AG04450 (cell line): ENCODE measurements around the gene ZNF805. TPM values are rescaled to one million over a fixed set of nuclear protein-coding genes. Genes with fewer than 3 reads are reported as not detected.

Experiments used
- CTCF ChIA-PET: fragments of 300-600, 350-600 bp; formaldehyde crosslinking; extraction: SDS; loops from one replicate; lab custom pipeline; 2022; ENCODE audit warnings: antibody characterized with exemption, inconsistent platforms; lab: Charles Lee
- POLR2A ChIA-PET: fragments of 350-600 bp; formaldehyde crosslinking; extraction: SDS; loops from one replicate; lab custom pipeline; 2021; ENCODE audit warnings: antibody characterized with exemption, inconsistent platforms; lab: Yijun Ruan, JAX
- DNase-seq: peaks from one replicate; pipeline ENCODE4 v3.0.0-alpha.2; 2011; ENCODE audit warnings: low read depth, low spot score
- H3K27ac ChIP-seq: one replicate; pipeline ENCODE4 v1.5.1; 2012; ENCODE audit warnings: low read depth, low read length, control low read depth
- H3K27me3 ChIP-seq: one replicate; pipeline ENCODE4 v1.6.0; 2012; ENCODE audit warnings: low read length; ENCODE audit not compliant: control insufficient read depth, insufficient read depth
- H3K4me3 ChIP-seq: 2 replicates; pipeline ENCODE4 v1.5.1; 2011; ENCODE audit warnings: mild to moderate bottlenecking, low read depth, low read length, control low read depth
- H3K9me3 ChIP-seq: 2 replicates; pipeline ENCODE4 v1.5.1; 2012; ENCODE audit warnings: low read length; ENCODE audit not compliant: control insufficient read depth, insufficient read depth
- CTCF ChIP-seq: IDR thresholded peaks from 2 replicates; pipeline ENCODE4 v1.5.1; 2011; ENCODE audit warnings: low read depth, low read length, control low read depth, inconsistent platforms
- polyA plus RNA-seq: library from polyadenylated mRNA; depleted of rRNA; stranded (reverse); fragments of >200 nt; gene quantifications from 2 replicates; pipeline ENCODE4 v1.2.3, GENCODE V29; 2011

The ZNF805 gene
- polyA plus RNA-seq, 1 experiment: 6.1 TPM

GRCh38 chr19:57233207-57233606 lies 7.2 kb upstream of the ZNF805 start:
- no peak overlapping the region for H3K4me3 ChIP-seq
- ChIA-PET CTCF (no interaction called here), POLR2A (no interaction called here)
- no peak overlapping the region for H3K27ac ChIP-seq
- no peak for DNase-seq
- no peak for TF ChIP-seq CTCF
- peaks cover 12% of the 10 kb centered on the region; the same call in 1 of the 2 replicates for H3K9me3 ChIP-seq
- H3K27me3 ChIP-seq: peaks cover 2% of the 10 kb centered on the region

- no peak for TF ChIP-seq CTCF
- DNase-seq: no peak
- Histone ChIP-seq H3K27me3 (no peaks in the 10 kb centered on the region), H3K9me3 (no peaks in the 10 kb centered on the region; the same call in 1 of the 2 replicates), H3K27ac (peak overlapping the region; percentile 49), H3K4me3 (peak overlapping the region; percentile 98)
- CTCF ChIA-PET: no interaction called here
- POLR2A ChIA-PET: interaction anchor here (1.0 kb wide), 1 partner anchor 49 kb away, joined by 3 read pairs; the partner anchor contains the start of gene ZNF264
Observed at GRCh38 chr19:57239982-57240310, 486 bp upstream of the ZNF805 start.

GRCh38 chr19:57241176-57241575 lies 744 bp downstream of the ZNF805 start:
- no peak for TF ChIP-seq CTCF
- CTCF ChIA-PET: no interaction called here
- no peaks in the 10 kb centered on the region for H3K27me3 ChIP-seq
- no peak overlapping the region for H3K27ac ChIP-seq
- no peaks in the 10 kb centered on the region; the same call in 1 of the 2 replicates for H3K9me3 ChIP-seq
- POLR2A ChIA-PET: no interaction called here
- peak overlapping the region; percentile 98 for H3K4me3 ChIP-seq
- no peak for DNase-seq

- CTCF ChIA-PET: no interaction called here
Observed at GRCh38 chr19:57242821-57243220, 2.4 kb downstream of the ZNF805 start.

GRCh38 chr19:57244513-57244912 lies 4.1 kb downstream of the ZNF805 start:
- CTCF ChIA-PET: interaction anchor here (0.5 kb wide), 1 partner anchor 27 kb away, joined by 3 read pairs; no protein-coding TSS in a partner anchor
- no peaks in the 10 kb centered on the region for H3K27me3 ChIP-seq
- no peak overlapping the region for H3K4me3 ChIP-seq
- H3K27ac ChIP-seq: no peak overlapping the region
- no peak for DNase-seq
- H3K9me3 ChIP-seq: no peaks in the 10 kb centered on the region; the same call in 1 of the 2 replicates
- POLR2A ChIA-PET: no interaction called here
- TF ChIP-seq CTCF: no peak

More at GRCh38 chr19:57242821-57243220, 2.4 kb downstream of the ZNF805 start:
- DNase-seq: no peak
- H3K27me3 ChIP-seq: no peaks in the 10 kb centered on the region
- no peak overlapping the region for H3K4me3 ChIP-seq
- H3K27ac ChIP-seq: no peak overlapping the region
- no peak for TF ChIP-seq CTCF
- no peaks in the 10 kb centered on the region; the same call in 1 of the 2 replicates for H3K9me3 ChIP-seq
- POLR2A ChIA-PET: no interaction called here
